Measurements from ENCODE around the gene SNX21.

SNX21 gene

GRCh38 chr20:45861221-45862075 is 27.8 kb downstream of the SNX21 start:
- no peak overlapping the region for H2AFZ ChIP-seq (ENCODE audit: low read length)
- no peak overlapping the region for H3K4me3 ChIP-seq (ENCODE audit: low read depth, low read length, poor library complexity, severe bottlenecking)
- H4K20me1 ChIP-seq (ENCODE audit: insufficient read depth, low read length), result no peaks in the 10 kb centered on the region
- H3K27me3 ChIP-seq (ENCODE audit: insufficient read depth, low read length), result no peaks in the 10 kb centered on the region
- H3K9me2 ChIP-seq (ENCODE audit: low read depth, low read length), result no peaks in the 10 kb centered on the region
- H3K36me3 ChIP-seq (ENCODE audit: insufficient read depth, low read length), result no peaks in the 10 kb centered on the region
- no peak overlapping the region for H3K27ac ChIP-seq (ENCODE audit: low read depth, low read length, poor library complexity, severe bottlenecking)
- TF ChIP-seq EZH2 (IDR thresholded peaks at IDR 0.05; ENCODE audit: borderline replicate concordance, low read length) (no peak), CTCF (IDR thresholded peaks at IDR 0.05; ENCODE audit: low read length) (no peak)
- no peaks in the 10 kb centered on the region for H3K79me2 ChIP-seq (ENCODE audit: insufficient read depth, low read length)
- H3F3A ChIP-seq (ENCODE audit: insufficient read depth, low read length), result no peaks in the 10 kb centered on the region
- H3K4me2 ChIP-seq (ENCODE audit: low read length), result no peak overlapping the region
- H3K4me1 ChIP-seq (ENCODE audit: insufficient read depth, low read length, severe bottlenecking), result peaks cover 32% of the 10 kb centered on the region
- H3K9ac ChIP-seq (ENCODE audit: low read length), result no peak overlapping the region
- H3K9me3 ChIP-seq (ENCODE audit: low read length), result no peaks in the 10 kb centered on the region

- Histone ChIP-seq H2AFZ (ENCODE audit: low read length) (no peak overlapping the region), H3K9me2 (ENCODE audit: low read depth, low read length) (no peaks in the 10 kb centered on the region), H3K9ac (ENCODE audit: low read length) (no peak overlapping the region), H3K4me1 (ENCODE audit: insufficient read depth, low read length, severe bottlenecking) (peaks cover 21% of the 10 kb centered on the region), H3K27me3 (ENCODE audit: insufficient read depth, low read length) (no peaks in the 10 kb centered on the region), H3F3A (ENCODE audit: insufficient read depth, low read length) (no peaks in the 10 kb centered on the region), H3K4me3 (ENCODE audit: low read depth, low read length, poor library complexity, severe bottlenecking) (no peak overlapping the region), H3K79me2 (ENCODE audit: insufficient read depth, low read length) (no peaks in the 10 kb centered on the region), H3K27ac (ENCODE audit: low read depth, low read length, poor library complexity, severe bottlenecking) (no peak overlapping the region), H3K9me3 (ENCODE audit: low read length) (no peaks in the 10 kb centered on the region), H4K20me1 (ENCODE audit: insufficient read depth, low read length) (no peaks in the 10 kb centered on the region), H3K4me2 (ENCODE audit: low read length) (no peak overlapping the region), H3K36me3 (ENCODE audit: insufficient read depth, low read length) (no peaks in the 10 kb centered on the region)
- TF ChIP-seq CTCF (IDR thresholded peaks at IDR 0.05; ENCODE audit: low read length) (no peak), EZH2 (IDR thresholded peaks at IDR 0.05; ENCODE audit: borderline replicate concordance, low read length) (no peak)
These were observed 30.2 kb downstream of the SNX21 start for GRCh38 chr20:45863543-45864470.

GRCh38 chr20:45866454-45866853 is 32.9 kb downstream of the SNX21 start:
- Histone ChIP-seq H3K27me3 (ENCODE audit: insufficient read depth, low read length) (no peaks in the 10 kb centered on the region), H3K4me2 (ENCODE audit: low read length) (no peak overlapping the region), H4K20me1 (ENCODE audit: insufficient read depth, low read length) (no peaks in the 10 kb centered on the region), H3K36me3 (ENCODE audit: insufficient read depth, low read length) (no peaks in the 10 kb centered on the region), H3K79me2 (ENCODE audit: insufficient read depth, low read length) (no peaks in the 10 kb centered on the region), H3K4me3 (ENCODE audit: low read depth, low read length, poor library complexity, severe bottlenecking) (no peak overlapping the region), H3K4me1 (ENCODE audit: insufficient read depth, low read length, severe bottlenecking) (peaks cover under 1% of the 10 kb centered on the region), H2AFZ (ENCODE audit: low read length) (no peak overlapping the region), H3K27ac (ENCODE audit: low read depth, low read length, poor library complexity, severe bottlenecking) (no peak overlapping the region), H3K9ac (ENCODE audit: low read length) (no peak overlapping the region), H3K9me2 (ENCODE audit: low read depth, low read length) (no peaks in the 10 kb centered on the region), H3K9me3 (ENCODE audit: low read length) (no peaks in the 10 kb centered on the region), H3F3A (ENCODE audit: insufficient read depth, low read length) (no peaks in the 10 kb centered on the region)
- TF ChIP-seq EZH2 (IDR thresholded peaks at IDR 0.05; ENCODE audit: borderline replicate concordance, low read length) (no peak), CTCF (IDR thresholded peaks at IDR 0.05; ENCODE audit: low read length) (no peak)
